Esophagus muscularis mucosa (tissue), 4 donors: Measurements from ENCODE around the gene THBD. TPM values are rescaled to one million over a fixed set of nuclear protein-coding genes. Genes with fewer than 3 reads are reported as not detected.

Experiments
- DNase-seq: peaks from one replicate; pipeline ENCODE4 v3.0.0-alpha.2; 2017; ENCODE audit errors: extremely low spot score
- H3K27ac ChIP-seq, 4 donors: fragments of 200-600 bp; sonication (generic); replicated peaks in 1 of 4; 1 replicate in 3 of 4; 2 replicates in 1 of 4; pipeline ENCODE4 v1.5.1; 2016 to 2019; ENCODE audit warnings: mild to moderate bottlenecking in 1 of 4
- H3K27me3 ChIP-seq, 4 donors: fragments of 200-600 bp; sonication (generic); one replicate each; pipeline versions ENCODE4 v1.5.1 to v1.6.0; 2016 to 2019
- H3K36me3 ChIP-seq, 4 donors: fragments of 200-600 bp; sonication (generic); one replicate each; pipeline ENCODE4 v1.5.1; 2016 to 2019
- H3K4me1 ChIP-seq, 4 donors: fragments of 200-600 bp; sonication (generic); one replicate each; pipeline ENCODE4 v1.5.1; 2016 to 2019
- H3K4me3 ChIP-seq, 4 donors: fragments of 200-600 bp; sonication (generic); 1 replicate in 2 of 4; 2 replicates in 2 of 4; pipeline ENCODE4 v1.5.1; 2016 to 2019; ENCODE audit warnings: mild to moderate bottlenecking in 4 of 4, moderate library complexity in 1 of 4
- H3K9me3 ChIP-seq, 4 donors: fragments of 200-600 bp; sonication (generic); 1 replicate in 3 of 4; 2 replicates in 1 of 4; pipeline ENCODE4 v1.5.1; 2016 to 2019
- EP300 ChIP-seq: sonication (generic); formaldehyde crosslinking; IDR thresholded peaks from one replicate; pipeline ENCODE4 v1.6.1; 2017; ENCODE audit warnings: antibody characterized with exemption
- POLR2A ChIP-seq: fragments of 450-650 bp; IDR thresholded peaks from one replicate; pipeline ENCODE4 v1.6.1; 2017; ENCODE audit warnings: antibody characterized with exemption, moderate library complexity, mild to moderate bottlenecking, low read depth
- POLR2AphosphoS5 ChIP-seq, 2 donors: sonication (generic); formaldehyde crosslinking; IDR thresholded peaks; one replicate each; pipeline ENCODE4 v1.6.1; 2017; ENCODE audit warnings: antibody characterized with exemption in 2 of 2
- WGBS: methylation state at CpG from one replicate; pipeline ENCODE4 v1.1.5; 2018; 5-methylcytosine and 5-hydroxymethylcytosine counted together
- intact Hi-C: fragments of 100-400 bp; cut with DNase I; formaldehyde crosslinking; loops from one replicate; pipeline ENCODE4 v1.15.1; 2023
- total RNA-seq, 4 donors: library from RNA; depleted of rRNA; stranded (reverse); fragments of >200 nt; gene quantifications; one replicate each; pipeline versions ENCODE4 v1.1.0 to v1.2.1, GENCODE V29; 2016
- TF ChIP-seq, protein P1 (sequence below), 3 experiments: fragments of 200-600 bp in 2 of 3; fragments of 450-650 bp in 1 of 3; sonication (generic) in 2 of 3; IDR thresholded peaks; one replicate each; pipeline ENCODE4 v1.5.1; 2017 to 2019; ENCODE audit warnings: antibody characterized with exemption in 3 of 3, mild to moderate bottlenecking in 2 of 3, moderate library complexity in 1 of 3

The THBD gene
- total RNA-seq, 4 donors from 2014 or later, result 22.4 to 206 (median 47.3) TPM

DNA sequence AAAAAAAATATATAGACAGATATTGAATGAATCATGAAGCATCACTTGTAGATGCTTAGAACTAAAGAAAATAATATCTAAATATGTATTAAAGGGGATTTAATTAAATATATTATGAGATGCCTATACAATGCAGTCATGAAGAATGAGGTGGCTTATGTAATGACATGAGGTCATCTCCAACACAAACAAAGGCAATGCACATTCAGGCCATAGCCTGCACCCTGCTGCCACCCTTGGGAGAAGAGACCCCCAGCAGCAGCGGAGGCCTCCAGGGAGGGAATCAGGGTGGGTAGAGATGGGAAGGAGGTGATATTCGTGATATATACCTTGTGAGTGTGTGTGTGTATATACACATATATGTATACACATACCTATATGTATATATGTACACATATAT, 40.8 kb downstream of the THBD start:
- no peaks in the 10 kb centered on the region for H3K36me3 ChIP-seq
- H3K27me3 ChIP-seq, result no peaks in the 10 kb centered on the region
- no peak overlapping the region for H3K27ac ChIP-seq
- TF ChIP-seq, protein P1, sequence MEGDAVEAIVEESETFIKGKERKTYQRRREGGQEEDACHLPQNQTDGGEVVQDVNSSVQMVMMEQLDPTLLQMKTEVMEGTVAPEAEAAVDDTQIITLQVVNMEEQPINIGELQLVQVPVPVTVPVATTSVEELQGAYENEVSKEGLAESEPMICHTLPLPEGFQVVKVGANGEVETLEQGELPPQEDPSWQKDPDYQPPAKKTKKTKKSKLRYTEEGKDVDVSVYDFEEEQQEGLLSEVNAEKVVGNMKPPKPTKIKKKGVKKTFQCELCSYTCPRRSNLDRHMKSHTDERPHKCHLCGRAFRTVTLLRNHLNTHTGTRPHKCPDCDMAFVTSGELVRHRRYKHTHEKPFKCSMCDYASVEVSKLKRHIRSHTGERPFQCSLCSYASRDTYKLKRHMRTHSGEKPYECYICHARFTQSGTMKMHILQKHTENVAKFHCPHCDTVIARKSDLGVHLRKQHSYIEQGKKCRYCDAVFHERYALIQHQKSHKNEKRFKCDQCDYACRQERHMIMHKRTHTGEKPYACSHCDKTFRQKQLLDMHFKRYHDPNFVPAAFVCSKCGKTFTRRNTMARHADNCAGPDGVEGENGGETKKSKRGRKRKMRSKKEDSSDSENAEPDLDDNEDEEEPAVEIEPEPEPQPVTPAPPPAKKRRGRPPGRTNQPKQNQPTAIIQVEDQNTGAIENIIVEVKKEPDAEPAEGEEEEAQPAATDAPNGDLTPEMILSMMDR (IDR thresholded peaks at IDR 0.05), result no peak
- TF ChIP-seq POLR2A, result no peak
- TF ChIP-seq EP300, result no peak
- TF ChIP-seq POLR2AphosphoS5 (IDR thresholded peaks at IDR 0.05), result no peak
- intact Hi-C loops, result no loop called here
- WGBS, result 86% methylated on average over 2 of the region's 2 CpGs
- no peak overlapping the region for H3K4me3 ChIP-seq
- peaks cover 0 to 3% (median 0%) of the 10 kb centered on the region in 4 donors for H3K4me1 ChIP-seq
- no peak for DNase-seq
- H3K9me3 ChIP-seq, result no peaks in the 10 kb centered on the region

DNA sequence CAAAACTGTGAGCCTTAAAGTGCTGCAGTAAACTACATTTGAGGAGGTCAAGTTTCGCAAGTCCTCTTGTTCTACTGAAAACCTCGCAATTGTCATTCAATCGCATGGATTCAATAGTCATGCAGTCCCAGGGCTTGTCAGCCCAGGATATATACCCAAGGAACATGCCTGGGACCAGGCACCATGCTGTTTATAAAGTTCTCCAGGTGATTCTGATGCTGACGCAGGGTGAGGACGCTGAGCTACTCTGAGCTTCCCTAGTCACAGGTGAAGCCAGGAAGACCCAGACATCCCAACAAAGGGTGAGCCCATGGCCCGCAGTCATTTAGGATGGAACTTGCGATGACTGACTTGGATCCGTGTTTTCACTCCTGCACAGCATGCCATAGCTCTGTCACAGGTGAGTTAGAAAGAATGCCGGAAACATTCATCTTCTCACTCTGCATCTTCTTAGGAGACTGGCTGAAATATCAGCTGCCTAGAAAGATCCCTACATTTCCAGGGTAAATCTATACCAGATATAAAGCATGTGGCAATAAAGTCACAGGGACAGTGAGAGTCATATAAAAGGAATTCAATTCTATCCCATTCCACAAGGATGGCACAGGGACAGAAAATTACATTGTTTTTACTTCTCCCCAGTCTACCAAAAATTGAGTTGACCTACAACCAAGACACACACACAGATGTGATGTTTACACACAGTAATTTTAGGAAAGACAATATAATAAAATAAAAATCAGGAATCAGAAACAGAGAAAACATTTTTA, 41.4 kb downstream of the THBD start:
- intact Hi-C loops, result no loop called here
- TF ChIP-seq EP300 (no peak), POLR2A (no peak), POLR2AphosphoS5 (IDR thresholded peaks at IDR 0.05) (no peak)
- TF ChIP-seq, protein P1 (IDR thresholded peaks at IDR 0.05), result no peak

DNA sequence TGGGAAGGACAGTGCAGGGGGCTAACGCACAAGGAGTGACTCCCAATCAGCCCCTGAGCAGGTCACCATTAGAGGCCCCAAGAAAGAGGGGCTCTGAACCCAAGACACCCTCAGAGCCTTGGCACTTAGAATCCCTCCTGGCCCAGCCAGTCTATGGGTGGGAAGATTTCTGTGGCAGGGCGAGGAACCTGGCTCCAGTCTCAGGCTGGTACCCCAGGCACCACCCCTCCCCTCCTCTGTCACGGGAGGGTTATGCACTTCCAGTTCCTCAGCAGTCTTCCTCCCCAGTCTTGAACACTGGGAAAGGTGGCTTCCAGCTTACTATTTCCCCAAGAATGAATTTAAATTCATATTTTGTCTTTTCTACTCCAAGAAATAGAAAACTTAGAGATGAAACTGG, 42.0 kb downstream of the THBD start:
- no peaks in the 10 kb centered on the region for H3K9me3 ChIP-seq
- no peak overlapping the region for H3K4me3 ChIP-seq
- H3K27me3 ChIP-seq, result no peaks in the 10 kb centered on the region
- DNase-seq, result no peak
- H3K4me1 ChIP-seq, result peaks cover 0 to 3% (median 0%) of the 10 kb centered on the region in 4 donors
- intact Hi-C loops, result no loop called here
- WGBS, result 74% methylated on average over 3 of the region's 3 CpGs
- H3K36me3 ChIP-seq, result no peaks in the 10 kb centered on the region
- no peak overlapping the region for H3K27ac ChIP-seq
- TF ChIP-seq POLR2AphosphoS5 (IDR thresholded peaks at IDR 0.05), result no peak
- no peak for TF ChIP-seq EP300
- no peak for TF ChIP-seq POLR2A
- TF ChIP-seq, protein P1 (IDR thresholded peaks at IDR 0.05), result no peak

More for the DNA sequence above, 41.4 kb downstream of the THBD start:
- Histone ChIP-seq H3K27me3 (no peaks in the 10 kb centered on the region), H3K4me3 (no peak overlapping the region), H3K27ac (no peak overlapping the region), H3K36me3 (no peaks in the 10 kb centered on the region), H3K4me1 (peaks cover 0 to 3% (median 0%) of the 10 kb centered on the region in 4 donors), H3K9me3 (no peaks in the 10 kb centered on the region)
- no peak for DNase-seq
- WGBS, result 95% methylated on average over 9 of the region's 9 CpGs

DNA sequence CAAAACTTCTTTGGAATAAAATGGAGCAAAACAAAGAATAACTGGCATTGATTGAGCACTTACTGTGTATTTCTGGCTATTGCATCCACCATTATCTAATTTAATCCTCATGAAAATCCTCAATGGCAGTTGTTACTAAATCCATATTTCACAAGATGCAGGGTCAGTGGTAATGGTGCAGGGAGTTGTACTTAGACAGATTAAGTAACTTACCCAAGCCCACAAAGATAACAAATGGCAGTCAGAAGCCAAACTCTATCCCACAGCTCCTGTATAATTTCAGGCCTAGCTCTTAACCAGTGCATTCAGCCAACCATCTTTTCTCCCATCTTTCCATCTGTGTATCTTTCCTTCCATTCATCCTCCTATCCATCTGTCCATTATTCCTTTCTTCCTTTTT, 43.7 kb downstream of the THBD start:
- intact Hi-C loops, result no loop called here
- H3K4me1 ChIP-seq, result peaks cover 0 to 3% (median 0%) of the 10 kb centered on the region in 4 donors
- TF ChIP-seq, protein P1 (IDR thresholded peaks at IDR 0.05), result no peak
- TF ChIP-seq EP300 (no peak), POLR2A (no peak), POLR2AphosphoS5 (IDR thresholded peaks at IDR 0.05) (no peak)

More for the DNA sequence above, 43.7 kb downstream of the THBD start:
- Histone ChIP-seq H3K36me3 (no peaks in the 10 kb centered on the region), H3K9me3 (no peaks in the 10 kb centered on the region), H3K4me3 (no peak overlapping the region), H3K27me3 (no peaks in the 10 kb centered on the region), H3K27ac (no peak overlapping the region)
- no peak for DNase-seq
